Measurements from ENCODE around the gene DHX35.

The DHX35 gene, protein sequence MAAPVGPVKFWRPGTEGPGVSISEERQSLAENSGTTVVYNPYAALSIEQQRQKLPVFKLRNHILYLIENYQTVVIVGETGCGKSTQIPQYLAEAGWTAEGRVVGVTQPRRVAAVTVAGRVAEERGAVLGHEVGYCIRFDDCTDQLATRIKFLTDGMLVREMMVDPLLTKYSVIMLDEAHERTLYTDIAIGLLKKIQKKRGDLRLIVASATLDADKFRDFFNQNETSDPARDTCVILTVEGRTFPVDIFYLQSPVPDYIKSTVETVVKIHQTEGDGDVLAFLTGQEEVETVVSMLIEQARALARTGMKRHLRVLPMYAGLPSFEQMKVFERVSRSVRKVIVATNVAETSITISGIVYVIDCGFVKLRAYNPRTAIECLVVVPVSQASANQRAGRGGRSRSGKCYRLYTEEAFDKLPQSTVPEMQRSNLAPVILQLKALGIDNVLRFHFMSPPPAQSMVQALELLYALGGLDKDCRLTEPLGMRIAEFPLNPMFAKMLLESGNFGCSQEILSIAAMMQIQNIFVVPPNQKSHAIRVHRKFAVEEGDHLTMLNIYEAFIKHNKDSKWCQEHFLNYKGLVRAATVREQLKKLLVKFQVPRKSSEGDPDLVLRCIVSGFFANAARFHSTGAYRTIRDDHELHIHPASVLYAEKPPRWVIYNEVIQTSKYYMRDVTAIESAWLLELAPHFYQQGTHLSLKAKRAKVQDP

DNA sequence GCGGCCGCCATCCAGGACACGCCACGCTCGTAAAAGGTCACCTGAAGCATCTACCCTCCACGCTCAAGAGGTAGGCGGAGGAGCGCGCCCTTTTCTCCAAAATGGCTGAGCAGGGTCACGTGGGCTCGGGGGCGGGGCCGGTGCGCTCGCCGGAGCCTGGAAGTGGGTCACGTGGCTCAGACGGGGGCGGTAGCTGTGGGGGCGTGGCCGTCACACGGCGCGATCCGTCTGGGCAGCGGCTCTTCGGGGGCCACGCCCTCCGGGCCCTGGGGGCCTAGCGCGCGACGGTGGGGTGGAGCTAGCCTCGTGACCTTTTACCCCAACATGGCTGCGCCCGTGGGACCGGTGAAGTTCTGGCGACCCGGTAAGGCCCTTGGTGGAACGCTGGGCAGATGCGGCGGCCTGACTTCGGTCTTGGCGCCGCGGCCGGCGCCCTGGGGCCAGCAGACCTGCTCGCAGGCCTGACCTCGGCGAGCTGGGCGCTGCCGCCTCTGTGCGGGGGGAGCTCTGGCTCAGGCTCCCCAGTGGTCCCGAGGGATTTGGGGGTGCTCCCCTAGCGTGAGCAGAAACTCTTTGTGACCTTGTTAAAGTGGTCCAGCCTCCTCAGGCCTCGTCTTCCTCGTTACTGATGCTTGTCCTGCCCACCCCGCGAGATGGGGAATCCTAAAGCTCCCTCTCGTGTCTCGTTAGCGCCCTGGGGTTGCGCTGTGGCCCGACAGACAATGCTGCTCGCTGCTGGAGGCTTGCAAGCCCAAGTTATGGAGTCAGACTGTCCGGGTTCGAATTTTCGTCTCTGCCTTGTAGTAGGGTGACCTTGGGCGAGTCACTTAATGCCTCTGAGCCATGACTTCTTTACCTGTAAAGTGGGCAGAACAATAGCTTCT, at the start of gene DHX35:
Gene DHX35 (plus strand): TSS at position 301 of the 884 bp plus-strand sequence. CDS start 24 bp downstream, at position 325.
- peak; percentile 95 for DNase-seq (ENCODE audit: low spot score)

DNA sequence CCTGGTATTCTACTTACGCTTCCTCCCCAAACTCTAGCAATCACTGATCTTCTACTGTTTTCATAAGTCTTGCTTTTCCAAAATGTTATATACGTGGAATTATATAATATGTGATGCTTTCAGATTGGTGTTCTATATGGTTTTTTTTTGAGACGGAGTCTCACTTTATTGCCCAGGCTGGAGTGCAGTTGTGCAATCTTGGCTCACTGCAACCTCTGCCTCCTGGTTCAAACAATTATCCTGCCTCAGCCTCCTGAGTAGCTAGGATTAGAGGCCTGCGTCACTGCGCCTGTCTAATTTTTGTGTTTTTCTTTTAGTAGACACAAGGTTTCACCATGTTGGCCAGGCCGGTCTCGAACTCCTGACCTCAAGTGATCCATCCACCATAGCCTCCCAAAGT, 46.8 kb upstream of the DHX35 start:
- no peak for DNase-seq (ENCODE audit: low spot score)

DNA sequence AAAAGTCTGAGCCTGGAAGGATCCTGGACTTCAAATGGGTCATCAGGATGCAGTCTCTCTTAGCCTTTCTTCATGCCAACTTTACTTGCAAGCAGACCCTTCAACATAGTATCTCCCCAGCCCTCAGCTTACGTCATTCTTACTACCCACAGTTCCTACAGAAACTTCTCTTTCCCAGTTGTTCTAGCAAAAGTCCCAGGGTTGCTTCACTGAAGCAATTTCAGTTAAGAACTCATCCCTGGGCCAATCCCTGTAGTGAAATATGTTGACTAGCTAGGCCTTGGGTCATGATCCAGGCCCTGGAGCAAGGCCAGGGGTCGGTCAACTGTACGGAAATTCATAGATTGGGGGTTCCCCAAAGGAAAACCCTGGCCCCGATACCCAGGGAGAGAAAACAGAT, 44.5 kb upstream of the DHX35 start:
- DNase-seq (ENCODE audit: low spot score), result no peak

DNA sequence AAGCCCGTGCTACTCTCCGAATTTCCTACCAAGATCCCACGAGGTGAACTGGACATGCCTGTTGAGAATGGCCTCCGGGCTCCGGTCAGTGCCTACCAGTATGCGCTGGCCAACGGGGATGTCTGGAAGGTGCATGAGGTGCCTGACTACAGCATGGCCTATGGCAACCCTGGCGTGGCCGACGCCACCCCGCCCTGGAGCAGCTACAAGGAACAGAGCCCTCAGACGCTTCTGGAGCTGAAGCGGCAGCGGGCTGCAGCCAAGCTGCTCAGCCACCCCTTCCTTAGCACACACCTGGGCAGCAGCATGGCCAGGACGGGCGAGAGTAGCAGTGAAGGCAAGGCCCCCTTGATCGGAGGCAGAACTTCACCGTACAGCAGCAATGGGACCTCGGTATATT, 44.0 kb upstream of the DHX35 start:
- no peak for DNase-seq (ENCODE audit: low spot score)

DNA sequence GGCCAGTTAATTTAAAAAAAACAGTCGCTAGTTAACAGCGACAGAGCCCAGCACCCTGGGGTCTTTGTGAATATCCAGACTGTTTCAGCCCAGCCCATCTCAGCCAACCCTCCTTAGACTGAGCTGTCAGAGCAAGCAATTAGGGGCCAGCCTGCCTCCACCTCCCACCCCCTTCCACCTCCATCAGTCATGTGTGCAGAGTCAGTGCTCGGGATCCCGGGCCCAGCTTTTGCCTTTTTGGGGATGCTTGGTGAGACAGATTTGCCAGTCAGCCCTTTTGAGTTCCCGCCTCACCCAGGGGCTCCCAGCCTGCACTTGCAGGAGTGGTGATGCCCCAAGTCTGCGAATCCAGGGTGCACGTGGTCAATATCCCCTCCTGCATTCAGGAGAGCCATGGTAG, 42.5 kb upstream of the DHX35 start:
- DNase-seq (ENCODE audit: low spot score), result no peak

DNA sequence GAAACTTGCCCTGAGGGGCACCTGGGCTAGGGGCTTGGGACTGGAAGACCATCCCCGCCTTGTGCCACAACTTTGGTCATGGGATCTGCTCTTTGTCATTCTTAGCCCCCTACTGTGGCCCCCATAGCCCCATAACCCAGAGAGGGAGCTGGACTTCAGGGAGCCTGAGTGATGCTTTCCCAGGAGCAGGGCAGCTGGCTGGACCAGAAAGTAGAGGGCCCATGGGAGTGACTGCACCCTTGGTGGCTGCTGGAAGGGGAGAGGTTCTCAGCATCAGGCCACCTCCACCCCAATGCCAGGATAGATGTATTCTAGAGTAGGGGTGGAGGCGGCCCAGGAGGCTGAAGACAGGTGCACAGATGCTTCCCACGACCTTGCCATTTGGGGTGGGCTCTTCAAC, 41.7 kb upstream of the DHX35 start:
- no peak for DNase-seq (ENCODE audit: low spot score)

DNA sequence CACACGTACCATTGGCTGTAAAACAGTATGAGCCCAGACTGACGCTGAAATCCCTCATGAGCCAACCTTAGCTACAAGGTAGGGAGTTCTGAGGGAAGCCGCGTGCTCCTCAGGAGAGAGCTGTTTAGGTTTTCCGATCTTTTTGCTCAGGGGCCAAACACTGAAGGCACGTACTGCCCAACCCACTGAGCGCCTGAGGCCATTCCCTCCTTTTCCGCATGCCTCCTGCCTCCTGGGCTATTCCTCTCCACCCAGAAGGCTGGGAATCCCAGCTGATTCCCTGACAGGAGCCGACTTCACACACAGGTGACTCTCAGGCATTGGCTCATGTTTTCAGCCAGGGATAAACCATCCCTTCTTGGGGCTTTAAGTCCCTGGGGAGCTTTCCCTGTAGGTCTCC, 41.3 kb upstream of the DHX35 start:
- DNase-seq (ENCODE audit: low spot score), result no peak

DNA sequence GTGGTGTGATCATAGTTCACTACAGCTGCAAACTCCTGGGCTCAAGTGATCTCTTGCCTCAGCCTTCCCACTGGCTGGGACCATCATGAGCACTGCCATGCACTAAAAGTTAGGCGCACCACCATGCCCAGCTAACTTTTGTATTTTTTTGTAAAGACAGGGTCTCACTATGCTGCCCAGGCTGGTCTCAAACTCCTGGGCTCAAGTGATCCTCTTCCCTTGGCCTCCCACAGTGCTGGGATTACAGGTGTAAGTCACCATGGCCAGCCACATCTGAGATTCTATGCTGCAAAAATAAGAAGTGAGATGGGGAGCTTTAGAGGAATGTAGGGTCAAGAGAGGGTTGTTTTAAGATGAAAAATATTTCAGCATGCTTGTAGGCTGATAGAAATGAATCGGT, 37.4 kb upstream of the DHX35 start:
- DNase-seq (ENCODE audit: low spot score), result no peak

DNA sequence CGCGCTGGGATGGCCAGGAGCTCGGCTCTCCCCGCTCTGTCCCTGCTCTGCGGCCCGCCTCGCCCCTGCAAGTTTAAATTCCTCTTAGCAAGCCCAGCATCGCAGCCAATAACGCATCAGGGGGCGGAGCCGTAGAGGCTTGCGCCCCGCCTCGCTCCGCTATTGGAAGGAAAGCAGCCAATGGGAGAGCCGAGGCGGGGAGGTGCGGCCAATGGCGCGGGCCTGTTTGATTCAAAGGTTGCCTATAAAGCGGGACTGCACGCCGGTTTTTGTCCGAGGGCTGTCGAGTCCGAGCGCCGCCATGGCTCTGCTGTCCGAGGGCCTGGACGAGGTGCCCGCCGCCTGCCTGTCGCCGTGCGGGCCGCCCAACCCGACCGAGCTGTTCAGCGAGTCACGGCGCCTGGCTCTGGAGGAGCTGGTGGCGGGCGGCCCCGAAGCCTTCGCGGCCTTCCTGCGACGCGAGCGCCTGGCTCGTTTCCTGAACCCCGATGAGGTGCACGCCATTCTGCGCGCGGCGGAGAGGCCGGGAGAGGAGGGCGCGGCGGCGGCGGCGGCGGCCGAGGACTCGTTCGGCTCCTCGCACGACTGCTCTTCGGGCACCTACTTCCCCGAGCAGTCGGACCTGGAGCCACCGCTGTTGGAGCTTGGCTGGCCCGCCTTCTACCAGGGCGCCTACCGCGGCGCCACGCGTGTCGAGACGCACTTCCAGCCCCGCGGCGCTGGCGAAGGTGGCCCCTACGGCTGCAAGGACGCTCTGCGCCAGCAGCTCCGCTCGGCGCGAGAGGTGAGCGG, 35.8 kb upstream of the DHX35 start, which contains the start of gene FAM83D:
Gene FAM83D (plus strand): TSS at position 276 of the 792 bp plus-strand sequence. CDS start 26 bp downstream, at position 302.
- peak; percentile 98 for DNase-seq (ENCODE audit: low spot score)

DNA sequence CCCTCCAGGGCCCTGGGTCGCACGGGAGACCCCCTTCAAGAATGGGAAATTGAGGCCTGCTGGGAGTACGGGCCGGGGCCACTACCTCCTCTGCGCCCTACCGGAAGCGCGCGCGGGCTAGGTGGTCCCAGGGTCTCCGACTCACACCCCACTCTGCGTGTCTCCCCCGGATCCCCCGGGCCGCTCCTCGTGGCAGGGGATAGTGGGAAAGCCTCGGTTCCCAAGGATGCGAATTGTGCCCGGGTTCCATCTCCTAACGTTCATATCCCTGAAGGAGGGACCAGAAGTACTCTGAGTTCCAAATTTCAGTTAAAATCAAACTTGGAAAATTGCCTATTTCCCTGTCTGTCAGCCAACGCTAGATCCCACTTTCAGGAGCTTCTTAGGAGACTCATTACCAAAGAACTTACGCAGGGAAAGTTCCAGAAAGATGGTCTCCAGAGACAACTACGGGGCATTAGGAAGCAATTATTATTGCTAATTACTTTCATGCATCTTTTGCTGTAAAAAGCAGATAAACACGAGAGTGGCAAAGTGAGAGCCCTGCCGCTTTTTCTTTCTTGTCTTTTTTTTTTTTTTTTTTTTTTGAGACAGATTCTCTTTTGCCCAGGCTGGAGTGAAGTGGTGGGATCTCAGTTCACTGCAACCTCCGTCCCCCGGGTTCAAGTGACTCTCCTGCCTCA, 35.1 kb upstream of the DHX35 start:
- no peak for DNase-seq (ENCODE audit: low spot score)

DNA sequence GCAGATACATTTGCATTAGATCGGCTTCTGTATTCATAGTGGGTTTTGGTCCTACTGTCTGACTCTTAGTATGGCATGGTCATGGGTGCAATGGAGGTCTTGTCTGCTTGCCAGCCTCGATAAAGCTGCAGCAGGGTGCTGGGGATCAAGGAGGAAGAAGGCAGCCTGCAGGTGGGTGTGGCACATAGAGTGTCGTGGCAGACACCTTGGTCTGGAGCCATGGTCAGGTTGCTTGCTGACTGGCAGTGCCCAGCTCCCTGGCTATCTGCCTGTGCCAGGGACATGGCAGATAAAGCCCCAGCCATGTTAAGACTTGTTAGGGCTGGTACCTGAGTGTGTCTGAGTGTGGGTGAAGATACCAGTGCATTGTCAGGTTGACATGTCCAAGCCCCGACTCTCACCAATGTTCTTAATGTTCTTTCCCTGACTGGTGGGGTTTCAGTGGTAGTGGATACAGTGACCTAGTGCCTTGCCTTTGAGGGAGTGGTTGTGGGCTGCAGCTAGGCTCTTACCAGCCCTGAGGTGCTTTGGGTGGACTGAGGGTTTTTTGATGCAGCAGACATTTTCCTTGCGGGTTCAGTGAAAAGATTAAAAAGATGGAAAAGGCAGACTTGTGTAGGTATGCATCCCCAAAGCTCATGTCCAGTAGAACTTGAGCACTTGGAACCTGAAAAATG, 34.1 kb upstream of the DHX35 start:
- DNase-seq (ENCODE audit: low spot score), result no peak

DNA sequence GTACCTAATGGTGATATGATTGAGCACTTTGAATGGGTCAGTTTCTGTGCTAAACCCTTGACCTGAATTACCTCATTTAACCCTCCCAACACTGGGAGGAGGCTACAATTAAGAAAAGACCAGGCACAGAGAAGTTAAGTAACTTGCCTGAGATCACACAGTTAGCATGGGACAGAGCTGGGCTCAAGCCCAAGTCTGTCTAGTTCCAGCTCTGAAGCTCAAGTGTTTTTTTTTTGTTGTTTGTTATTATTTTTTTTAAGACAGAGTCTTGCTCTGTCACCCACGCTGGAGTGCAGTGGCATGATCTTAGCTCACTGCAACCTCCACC, 31.9 kb upstream of the DHX35 start:
- no peak for DNase-seq (ENCODE audit: low spot score)

DNA sequence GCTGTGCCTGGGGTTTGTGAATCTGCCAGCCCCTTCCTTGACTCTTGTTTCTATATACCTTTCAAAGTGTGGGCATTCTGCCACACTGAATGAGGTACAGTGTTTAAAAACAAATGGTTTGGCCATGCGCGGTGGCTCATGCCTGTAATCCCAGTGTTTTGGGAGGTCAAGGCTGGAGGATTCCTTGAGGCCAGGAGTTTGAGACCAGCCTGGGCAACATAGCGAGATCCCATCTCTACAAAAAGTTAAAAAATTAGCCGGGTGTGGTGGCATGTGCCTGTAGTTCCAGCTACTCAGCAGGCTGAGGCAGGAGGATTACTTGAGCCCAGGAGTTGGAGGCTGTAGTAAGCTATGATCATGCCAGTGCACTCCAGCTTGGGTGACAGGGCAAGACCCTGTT, 30.2 kb upstream of the DHX35 start:
- DNase-seq (ENCODE audit: low spot score), result no peak

DNA sequence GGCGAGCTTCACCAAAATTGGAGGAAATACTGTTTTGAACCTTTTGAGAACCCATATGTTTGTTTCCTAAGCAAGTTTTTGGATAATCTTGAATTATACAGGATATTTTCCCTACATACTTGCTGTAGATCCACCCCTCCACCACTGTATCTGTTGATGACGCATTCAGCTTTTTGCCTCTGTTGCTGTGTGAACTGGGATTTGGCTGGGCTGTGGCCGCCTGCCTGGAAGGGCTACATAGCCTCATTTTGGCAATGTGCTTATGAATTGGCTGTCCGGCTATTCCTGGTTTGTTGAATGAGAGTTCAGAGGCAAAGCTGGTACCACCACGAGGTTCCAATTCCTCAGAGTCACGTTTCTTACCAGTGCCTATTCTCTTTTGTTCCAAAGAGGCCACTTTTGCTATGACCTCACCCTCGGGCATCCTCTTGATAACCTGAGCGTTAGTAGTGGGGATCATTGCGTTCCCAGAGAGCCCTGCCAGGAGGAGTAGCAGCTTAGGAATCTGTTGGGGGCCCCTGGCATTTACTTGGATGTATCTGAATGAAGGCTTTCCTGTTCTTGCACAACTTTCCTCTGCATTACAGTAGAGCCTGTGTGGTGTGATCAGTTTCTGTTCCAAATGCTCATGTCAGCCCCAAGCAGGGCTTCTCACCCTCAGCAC, 29.6 kb upstream of the DHX35 start:
- no peak for DNase-seq (ENCODE audit: low spot score)

DNA sequence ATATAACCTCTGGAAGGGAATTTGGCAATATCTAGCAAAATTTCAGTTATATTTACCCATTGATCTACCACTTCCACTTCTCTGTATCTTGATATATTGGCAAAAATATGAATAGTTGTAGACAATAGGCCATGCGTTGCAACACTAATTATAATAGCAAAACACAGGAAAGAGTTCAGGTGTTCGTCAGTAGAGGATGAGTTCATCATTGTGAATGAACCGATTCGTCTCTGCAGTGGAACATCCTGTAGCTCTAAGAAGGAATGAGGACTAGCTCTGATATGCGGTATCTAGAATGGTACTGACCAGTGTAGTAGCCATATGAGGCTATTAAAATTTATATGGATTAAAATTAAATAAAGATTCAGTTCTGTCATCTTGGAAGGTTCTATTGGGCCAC, 27.6 kb upstream of the DHX35 start:
- no peak for DNase-seq (ENCODE audit: low spot score)

DNA sequence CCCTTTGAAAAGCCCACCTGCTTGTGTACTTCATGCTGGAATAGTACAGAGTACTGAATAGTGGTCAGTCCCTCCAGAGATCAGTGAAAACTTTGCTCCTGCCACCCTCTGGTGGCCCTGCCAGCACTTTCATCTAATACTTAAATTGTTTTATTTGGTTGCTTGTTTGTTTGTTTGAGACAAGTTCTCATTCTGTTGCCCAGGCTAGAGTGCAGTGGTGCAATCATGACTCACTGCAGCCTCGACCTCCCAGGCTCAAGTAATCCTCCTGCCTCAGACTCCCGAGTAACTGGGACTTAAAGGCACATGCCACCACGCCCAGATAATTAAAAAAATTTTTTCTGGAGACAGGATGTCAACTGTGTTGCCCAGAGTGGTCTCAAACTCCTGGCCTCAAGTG, 26.9 kb upstream of the DHX35 start:
- no peak for DNase-seq (ENCODE audit: low spot score)

DNA sequence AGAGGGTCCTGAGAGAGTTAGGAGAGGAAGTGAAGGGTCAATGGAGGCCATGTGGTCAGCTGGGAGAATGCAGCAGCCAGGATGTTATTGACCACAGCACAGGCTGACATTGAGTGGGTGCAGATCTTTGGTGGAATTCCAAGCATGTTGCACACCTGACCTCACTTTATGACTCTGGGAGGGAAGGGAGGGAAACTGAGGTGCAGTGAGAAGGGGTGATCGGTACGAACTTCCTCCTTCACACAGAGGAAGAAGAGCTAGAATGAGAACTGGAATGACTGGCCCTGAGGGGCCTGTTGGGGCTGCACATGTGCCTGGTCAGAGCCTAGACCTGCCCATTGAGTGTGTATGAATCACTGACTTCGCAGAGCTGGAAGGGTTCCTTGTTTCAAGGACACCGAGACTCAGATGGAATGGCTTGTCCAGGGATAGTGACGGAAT, 26.2 kb upstream of the DHX35 start:
- no peak for DNase-seq (ENCODE audit: low spot score)

DNA sequence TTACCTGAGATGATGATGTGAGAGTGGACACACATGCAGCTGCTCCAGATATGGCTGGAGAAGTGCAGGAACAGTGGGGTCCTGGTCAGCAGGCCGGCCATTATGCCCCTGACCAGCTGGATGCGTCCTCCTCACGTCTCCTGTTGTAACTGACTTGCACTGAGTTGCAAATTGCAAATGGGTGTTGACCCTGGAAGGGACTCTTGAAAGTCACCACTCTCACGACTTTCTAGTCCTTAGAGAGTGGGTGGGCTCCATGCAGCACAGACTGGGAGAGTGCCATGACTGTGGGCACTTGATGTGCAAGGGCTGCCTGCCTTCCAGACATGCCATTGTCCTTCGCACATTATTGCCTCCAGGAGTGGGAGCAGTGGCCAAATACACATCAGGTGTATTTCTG, 25.1 kb upstream of the DHX35 start:
- DNase-seq (ENCODE audit: low spot score), result no peak

DNA sequence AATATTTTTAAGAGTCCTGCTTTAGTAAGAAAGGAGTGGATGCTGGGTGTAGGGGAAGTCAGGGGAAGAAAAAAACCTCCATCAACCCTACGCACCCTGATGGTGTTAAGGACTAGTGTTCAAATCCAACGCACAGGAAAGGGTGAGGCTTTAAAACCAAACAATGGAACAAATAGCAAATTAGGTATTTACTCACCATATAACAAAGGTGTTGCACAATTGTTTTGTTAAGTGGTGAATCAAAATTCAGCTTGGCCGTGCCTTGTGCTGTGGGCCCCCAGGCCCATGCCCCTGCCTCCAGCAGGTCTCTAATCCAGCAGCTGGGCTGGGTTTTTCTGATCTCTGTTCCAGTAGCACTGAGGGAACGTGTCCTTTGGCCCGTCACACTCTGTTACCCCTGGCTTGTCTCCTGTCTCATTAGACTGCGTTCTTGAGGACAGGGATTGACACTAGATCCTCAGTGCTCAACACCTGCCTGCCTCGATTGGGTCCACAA, 24.1 kb upstream of the DHX35 start:
- DNase-seq (ENCODE audit: low spot score), result no peak

DNA sequence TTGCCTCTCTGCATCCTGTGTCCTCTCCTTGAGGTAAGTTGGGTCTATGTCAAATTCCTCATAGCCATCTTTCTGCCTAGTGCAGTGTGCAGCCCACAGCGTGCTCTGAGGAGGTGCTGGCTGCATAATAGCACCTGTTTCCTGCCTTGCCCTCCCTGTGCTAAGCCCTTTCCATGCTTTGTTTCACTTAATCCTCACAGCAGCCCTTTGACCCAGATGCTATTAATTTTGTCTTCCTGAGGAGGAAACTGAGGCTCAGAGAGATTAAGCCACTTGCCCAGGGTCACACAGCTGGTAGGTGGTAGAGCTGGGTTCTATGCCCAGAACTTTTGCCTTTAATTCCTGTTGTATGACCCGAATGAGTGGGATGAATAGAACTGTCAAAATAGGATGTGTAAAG, 22.5 kb upstream of the DHX35 start:
- no peak for DNase-seq (ENCODE audit: low spot score)
